ENCODE results near the gene PTH1R.

GRCh38 chr3:46830801-46831200 lies 46.7 kb upstream of the PTH1R start:
- TF ChIP-seq, protein P1, sequence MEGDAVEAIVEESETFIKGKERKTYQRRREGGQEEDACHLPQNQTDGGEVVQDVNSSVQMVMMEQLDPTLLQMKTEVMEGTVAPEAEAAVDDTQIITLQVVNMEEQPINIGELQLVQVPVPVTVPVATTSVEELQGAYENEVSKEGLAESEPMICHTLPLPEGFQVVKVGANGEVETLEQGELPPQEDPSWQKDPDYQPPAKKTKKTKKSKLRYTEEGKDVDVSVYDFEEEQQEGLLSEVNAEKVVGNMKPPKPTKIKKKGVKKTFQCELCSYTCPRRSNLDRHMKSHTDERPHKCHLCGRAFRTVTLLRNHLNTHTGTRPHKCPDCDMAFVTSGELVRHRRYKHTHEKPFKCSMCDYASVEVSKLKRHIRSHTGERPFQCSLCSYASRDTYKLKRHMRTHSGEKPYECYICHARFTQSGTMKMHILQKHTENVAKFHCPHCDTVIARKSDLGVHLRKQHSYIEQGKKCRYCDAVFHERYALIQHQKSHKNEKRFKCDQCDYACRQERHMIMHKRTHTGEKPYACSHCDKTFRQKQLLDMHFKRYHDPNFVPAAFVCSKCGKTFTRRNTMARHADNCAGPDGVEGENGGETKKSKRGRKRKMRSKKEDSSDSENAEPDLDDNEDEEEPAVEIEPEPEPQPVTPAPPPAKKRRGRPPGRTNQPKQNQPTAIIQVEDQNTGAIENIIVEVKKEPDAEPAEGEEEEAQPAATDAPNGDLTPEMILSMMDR (IDR thresholded peaks at IDR 0.05): no peak
- TF ChIP-seq POLR2A (IDR thresholded peaks at IDR 0.05): no peak

Data from esophagus squamous epithelium (tissue), 4 donors.